Measurements from ENCODE around the gene RTL10. TPM values are rescaled to one million over a fixed set of nuclear protein-coding genes. Genes with fewer than 3 reads are reported as not detected.
A peak's percentile ranks its signal among the peaks of the same experiment; 100 is the strongest.

Gene RTL10
- total RNA-seq, 2 experiments from 2014 or later = 18.4 to 18.9 TPM

DNA sequence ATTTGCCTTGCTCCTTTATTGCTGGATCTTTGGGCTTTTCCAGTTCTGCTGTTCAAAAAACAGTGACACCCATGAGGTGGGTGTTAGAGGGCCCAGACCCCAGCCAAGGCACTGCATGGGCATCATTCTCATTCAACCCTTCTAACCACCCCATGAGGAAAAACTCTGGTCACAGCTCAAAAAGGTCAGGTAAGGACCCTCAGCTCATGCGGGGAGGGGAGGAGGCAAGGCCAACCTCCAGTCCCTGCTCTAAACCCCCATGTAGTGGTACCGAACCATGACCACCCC is 7.4 kb downstream of the RTL10 start:
- no peak for DNase-seq
- Mint-ChIP-seq H3K27me3 (no peaks in the 10 kb centered on the region), H3K4me3 (no peak overlapping the region), H3K4me1 (peaks cover 19% of the 10 kb centered on the region), H3K9me3 (no peaks in the 10 kb centered on the region), H3K27ac (no peak overlapping the region), H3K36me3 (peaks cover 15% of the 10 kb centered on the region)
- no peak for ATAC-seq (ENCODE audit: low read depth)
- POLR2A ChIA-PET = no interaction called here

DNA sequence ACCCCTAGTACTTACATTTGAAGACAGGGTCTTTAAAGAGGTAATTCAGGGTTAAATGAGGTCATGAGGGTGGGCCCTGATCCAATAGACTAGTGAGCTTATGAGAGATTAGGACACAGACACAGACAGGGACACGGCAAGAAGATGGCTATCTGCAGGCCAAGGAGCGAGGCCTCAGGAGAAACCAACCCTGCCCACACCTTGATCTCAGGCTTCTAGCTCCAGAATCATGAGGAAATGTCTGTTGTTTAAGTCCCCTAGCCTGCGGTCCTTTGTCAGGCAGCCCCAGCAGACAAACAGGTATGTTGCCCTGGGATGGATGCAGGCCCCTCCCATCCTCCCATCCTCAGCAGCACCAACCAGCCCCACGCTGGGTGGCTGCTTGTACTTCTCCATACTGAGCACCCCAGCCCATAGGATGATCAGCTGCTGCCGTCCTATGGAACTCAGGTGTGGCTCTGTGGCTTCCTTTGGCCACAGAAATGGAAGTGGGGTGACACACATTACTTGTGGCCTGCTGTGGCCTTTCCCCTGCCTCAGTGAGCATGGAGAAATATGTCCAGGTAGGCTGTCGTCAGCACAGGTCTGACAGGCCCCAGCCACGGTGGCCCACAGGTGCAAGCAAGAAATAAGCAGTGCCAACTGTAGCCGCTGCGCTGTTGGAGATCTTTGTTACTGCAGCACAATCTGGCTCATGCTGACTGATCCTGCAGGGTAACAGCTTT is 7.9 kb downstream of the RTL10 start:
- H3K9me3 Mint-ChIP-seq = no peaks in the 10 kb centered on the region
- H3K27ac Mint-ChIP-seq = no peak overlapping the region
- H3K27me3 Mint-ChIP-seq = no peaks in the 10 kb centered on the region
- H3K4me1 Mint-ChIP-seq = peaks cover 17% of the 10 kb centered on the region
- no peak for ATAC-seq (ENCODE audit: low read depth)
- no peak for DNase-seq
- H3K36me3 Mint-ChIP-seq = peaks cover 15% of the 10 kb centered on the region
- POLR2A ChIA-PET = no interaction called here
- H3K4me3 Mint-ChIP-seq = no peak overlapping the region

DNA sequence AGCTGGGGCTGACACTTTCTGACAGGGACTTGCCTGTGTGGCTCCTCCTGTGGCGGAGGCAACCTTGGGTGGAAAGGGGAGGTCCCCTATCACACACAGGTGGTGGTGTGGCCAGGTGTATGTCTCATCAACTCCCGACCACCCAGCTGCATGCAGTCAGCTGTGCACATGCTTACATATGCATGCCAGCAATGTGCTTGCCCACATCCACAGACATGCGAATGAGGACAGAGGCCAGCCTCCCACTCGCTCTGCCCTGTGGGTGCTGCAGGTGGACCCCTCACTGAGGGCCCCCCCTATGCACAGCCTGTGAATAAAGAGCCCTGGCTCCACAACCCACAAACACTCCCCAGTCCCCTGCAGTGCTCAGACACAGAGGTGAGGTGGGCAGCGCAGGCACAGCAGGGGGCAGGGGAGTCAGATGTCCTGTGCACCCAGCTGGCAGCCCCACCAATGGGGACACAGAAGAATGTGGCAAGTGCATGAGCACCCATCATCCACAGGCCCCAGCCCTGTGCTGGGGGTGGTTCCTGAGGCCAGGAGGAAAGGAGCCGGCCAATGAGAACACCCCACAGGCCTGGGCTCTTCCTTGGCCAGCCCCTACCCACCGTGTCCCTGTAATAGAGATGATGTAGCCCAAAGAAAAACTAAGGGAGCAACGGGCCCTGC is 9.5 kb downstream of the RTL10 start:
- no peak for DNase-seq
- H3K27ac Mint-ChIP-seq = peak overlapping the region; percentile 86
- POLR2A ChIA-PET = interaction anchor here (0.7 to 2.5 kb wide), 4 partner anchors 10 to 114 kb away, joined by 4 to 19 read pairs (median 6); partner anchors contain the start of genes GNB1L and RTL10
- H3K27me3 Mint-ChIP-seq = no peaks in the 10 kb centered on the region
- H3K4me3 Mint-ChIP-seq = peak overlapping the region; percentile 58
- H3K4me1 Mint-ChIP-seq = peaks cover 17% of the 10 kb centered on the region
- peaks cover 13% of the 10 kb centered on the region for H3K36me3 Mint-ChIP-seq
- ATAC-seq (ENCODE audit: low read depth) = peak; percentile 20
- no peaks in the 10 kb centered on the region for H3K9me3 Mint-ChIP-seq

- H3K4me3 Mint-ChIP-seq = peak overlapping the region; percentile 58
- POLR2A ChIA-PET = interaction anchor here (1.6 to 2.5 kb wide), 3 partner anchors 10 to 48 kb away, joined by 5 to 19 read pairs (median 6); partner anchors contain the start of genes GNB1L and RTL10
- H3K4me1 Mint-ChIP-seq = peaks cover 17% of the 10 kb centered on the region
Observed at GRCh38 chr22:19844377-19845053, 10.2 kb downstream of the RTL10 start.

GRCh38 chr22:19843857-19844376 is 10.8 kb downstream of the RTL10 start:
- Mint-ChIP-seq H3K27me3 (no peaks in the 10 kb centered on the region), H3K27ac (peak overlapping the region; percentile 86), H3K4me1 (peaks cover 17% of the 10 kb centered on the region), H3K36me3 (peaks cover 10% of the 10 kb centered on the region), H3K9me3 (no peaks in the 10 kb centered on the region), H3K4me3 (peak overlapping the region; percentile 58)
- no peak for DNase-seq
- POLR2A ChIA-PET = interaction anchor here (1.6 to 2.5 kb wide), 3 partner anchors 11 to 48 kb away, joined by 5 to 19 read pairs (median 6); partner anchors contain the start of genes GNB1L and RTL10
- ATAC-seq (ENCODE audit: low read depth) = no peak

More at GRCh38 chr22:19844377-19845053, 10.2 kb downstream of the RTL10 start:
- no peaks in the 10 kb centered on the region for H3K27me3 Mint-ChIP-seq
- peak overlapping the region; percentile 86 for H3K27ac Mint-ChIP-seq
- peak; percentile 55 for DNase-seq
- no peaks in the 10 kb centered on the region for H3K9me3 Mint-ChIP-seq
- peaks cover 10% of the 10 kb centered on the region for H3K36me3 Mint-ChIP-seq
- peak; percentile 84 for ATAC-seq (ENCODE audit: low read depth)

DNA sequence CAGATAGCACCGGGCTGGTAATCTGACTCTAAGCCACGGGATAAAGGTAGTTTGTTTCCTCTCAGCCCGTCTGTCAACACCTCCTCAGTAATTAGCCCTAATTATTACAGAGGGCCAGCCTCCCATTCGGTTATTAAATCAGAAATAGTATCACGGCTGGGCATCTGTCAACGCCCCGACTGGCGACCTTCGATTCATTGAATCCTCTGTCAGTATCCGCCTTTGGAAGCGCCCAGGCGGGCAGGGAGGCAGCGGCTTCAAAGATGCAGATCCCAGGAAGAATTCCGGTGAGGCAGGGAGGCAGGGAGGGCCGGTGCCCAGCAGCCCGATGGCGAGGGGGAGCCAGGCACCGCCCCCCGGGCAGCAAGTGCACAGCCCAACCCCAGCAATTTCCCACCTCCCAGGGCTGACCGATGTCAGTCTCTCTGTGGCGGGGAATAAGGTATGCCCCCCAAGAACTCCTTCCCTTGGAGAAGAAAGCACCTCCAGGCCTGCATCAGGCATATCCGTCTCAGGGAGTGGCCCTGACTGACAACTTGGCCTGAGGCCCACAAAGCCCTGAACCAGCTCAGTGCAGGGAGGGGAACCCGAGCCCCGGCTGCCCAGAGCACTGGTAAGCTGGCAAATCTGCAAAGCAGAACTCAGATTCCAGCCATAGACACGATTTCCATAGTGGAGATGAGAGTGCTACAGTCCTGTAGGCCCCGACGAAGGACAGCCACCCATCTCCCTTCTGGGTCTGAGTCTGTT is 11.4 kb downstream of the RTL10 start:
- peaks cover 10% of the 10 kb centered on the region for H3K36me3 Mint-ChIP-seq
- POLR2A ChIA-PET = interaction anchor here (1.1 to 2.1 kb wide), 2 partner anchors 49 kb away, joined by 3 to 6 read pairs; no protein-coding TSS in a partner anchor
- H3K4me1 Mint-ChIP-seq = peaks cover 14% of the 10 kb centered on the region
- peak overlapping the region; percentile 21 for H3K27ac Mint-ChIP-seq
- no peaks in the 10 kb centered on the region for H3K9me3 Mint-ChIP-seq
- no peaks in the 10 kb centered on the region for H3K27me3 Mint-ChIP-seq
- ATAC-seq (ENCODE audit: low read depth) (no peak), DNase-seq (no peak)
- no peak overlapping the region for H3K4me3 Mint-ChIP-seq

DNA sequence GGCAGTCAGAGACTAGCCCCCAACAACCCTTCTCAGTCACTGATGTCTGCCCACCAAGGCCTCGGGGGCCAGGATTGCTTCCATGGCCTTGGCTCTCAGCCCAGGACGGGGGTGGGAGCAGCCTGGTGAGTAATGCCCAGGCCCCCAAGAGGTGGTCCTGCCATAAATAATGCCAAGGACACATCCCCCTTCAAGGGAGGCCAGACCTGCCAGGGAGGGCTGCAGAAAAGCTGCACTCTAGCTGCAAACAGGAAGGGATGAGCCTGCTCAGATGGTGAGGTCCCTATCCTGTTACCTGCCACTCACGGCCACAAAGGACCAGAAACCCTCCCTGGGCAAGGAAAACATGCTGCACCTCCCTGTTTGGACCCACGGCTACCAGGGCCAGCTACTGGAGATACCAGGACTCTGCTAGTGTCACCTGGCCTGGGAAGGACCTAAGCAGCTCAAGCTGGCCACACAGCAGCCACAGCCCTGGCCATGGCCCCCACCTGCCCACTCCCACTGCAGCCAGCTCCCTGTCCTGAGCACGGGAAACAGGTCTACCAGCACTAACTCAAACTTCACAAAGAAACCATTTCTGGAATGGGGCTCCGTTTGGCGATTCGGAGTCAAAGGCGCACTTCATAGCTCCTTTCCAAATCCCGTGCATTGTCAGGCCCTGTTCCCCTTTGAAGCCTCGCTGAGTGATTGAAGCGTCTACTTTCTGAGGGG is 12.1 kb downstream of the RTL10 start:
- Mint-ChIP-seq H3K27me3 (no peaks in the 10 kb centered on the region), H3K4me3 (no peak overlapping the region), H3K27ac (no peak overlapping the region), H3K36me3 (peaks cover 4% of the 10 kb centered on the region), H3K4me1 (peaks cover 14% of the 10 kb centered on the region), H3K9me3 (no peaks in the 10 kb centered on the region)
- ATAC-seq (ENCODE audit: low read depth) = no peak
- DNase-seq = no peak
- POLR2A ChIA-PET = interaction anchor here (1.0 to 1.1 kb wide), 2 partner anchors 13 to 50 kb away, joined by 3 read pairs; no protein-coding TSS in a partner anchor

GRCh38 chr22:19841641-19842392 is 12.9 kb downstream of the RTL10 start:
- POLR2A ChIA-PET = interaction anchor here (1.0 to 1.1 kb wide), 2 partner anchors 14 to 50 kb away, joined by 3 read pairs; no protein-coding TSS in a partner anchor
- Mint-ChIP-seq H3K36me3 (no peaks in the 10 kb centered on the region), H3K27me3 (no peaks in the 10 kb centered on the region), H3K4me1 (peaks cover 14% of the 10 kb centered on the region), H3K4me3 (no peak overlapping the region), H3K27ac (no peak overlapping the region), H3K9me3 (no peaks in the 10 kb centered on the region)
- DNase-seq = no peak
- no peak for ATAC-seq (ENCODE audit: low read depth)

DNA sequence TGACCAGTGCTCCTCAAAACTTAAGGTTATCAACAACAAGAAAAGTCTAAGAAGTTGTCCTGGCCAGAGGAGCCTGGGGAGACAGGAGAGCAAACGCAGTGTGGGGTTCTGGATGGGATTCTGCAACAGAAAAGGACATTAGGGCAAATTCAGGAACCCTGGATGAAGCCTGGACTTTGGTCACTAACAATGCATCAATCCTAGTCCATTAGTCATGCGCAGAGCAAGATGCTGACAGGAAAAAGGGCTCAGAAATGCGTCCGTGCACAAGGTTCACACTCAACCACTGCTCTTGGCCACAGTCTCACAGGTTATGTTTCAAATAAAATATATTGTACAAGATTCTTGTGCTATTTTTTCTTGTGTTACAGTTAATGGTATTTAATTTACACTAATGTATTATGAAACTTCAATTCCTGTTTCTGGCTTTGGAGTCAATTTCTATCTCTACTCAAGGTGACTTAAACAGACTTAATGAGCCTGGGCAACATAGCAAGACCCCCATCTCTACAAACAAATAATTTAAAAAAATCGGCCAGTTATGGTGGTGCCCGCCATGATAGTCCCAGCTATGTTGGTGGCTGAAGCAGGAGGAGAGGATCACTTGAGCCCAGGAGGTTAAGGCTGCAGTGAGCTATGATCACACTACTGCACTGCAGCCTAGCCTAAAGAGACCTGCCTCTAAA is 13.6 kb downstream of the RTL10 start:
- ATAC-seq (ENCODE audit: low read depth) = no peak
- Mint-ChIP-seq H3K4me1 (peaks cover 14% of the 10 kb centered on the region), H3K27me3 (no peaks in the 10 kb centered on the region), H3K36me3 (no peaks in the 10 kb centered on the region), H3K9me3 (no peaks in the 10 kb centered on the region), H3K27ac (no peak overlapping the region), H3K4me3 (no peak overlapping the region)
- no peak for DNase-seq
- POLR2A ChIA-PET = no interaction called here

DNA sequence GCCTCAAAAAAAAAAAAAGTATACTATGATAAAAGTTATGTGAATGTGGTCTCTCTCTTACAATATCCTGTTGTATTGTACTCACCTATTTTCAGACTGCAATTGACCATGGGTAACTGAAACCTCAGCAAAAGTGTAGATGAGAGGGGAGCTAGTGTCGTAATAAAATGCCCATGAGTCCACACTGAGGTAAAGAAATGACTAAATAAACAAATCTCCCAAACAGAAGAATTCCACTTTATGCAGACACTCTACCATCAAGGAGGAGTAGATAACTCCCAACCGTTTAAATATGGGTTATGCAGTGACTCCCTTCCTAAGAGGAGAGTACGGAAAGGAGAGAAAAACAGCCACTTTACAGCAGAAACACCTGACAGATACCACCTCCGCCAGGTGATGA is 14.6 kb downstream of the RTL10 start:
- Mint-ChIP-seq H3K9me3 (no peaks in the 10 kb centered on the region), H3K27ac (no peak overlapping the region), H3K27me3 (no peaks in the 10 kb centered on the region), H3K4me3 (no peak overlapping the region), H3K36me3 (no peaks in the 10 kb centered on the region), H3K4me1 (peaks cover 10% of the 10 kb centered on the region)
- POLR2A ChIA-PET = no interaction called here
- ATAC-seq (ENCODE audit: low read depth) (no peak), DNase-seq (no peak)

GRCh38 chr22:19837915-19838314 is 16.8 kb downstream of the RTL10 start:
- no peak for ATAC-seq (ENCODE audit: low read depth)
- POLR2A ChIA-PET = no interaction called here
- H3K4me3 Mint-ChIP-seq = no peak overlapping the region
- no peaks in the 10 kb centered on the region for H3K9me3 Mint-ChIP-seq
- H3K36me3 Mint-ChIP-seq = no peaks in the 10 kb centered on the region
- no peak for DNase-seq
- peaks cover 3% of the 10 kb centered on the region for H3K4me1 Mint-ChIP-seq
- H3K27ac Mint-ChIP-seq = no peak overlapping the region
- H3K27me3 Mint-ChIP-seq = no peaks in the 10 kb centered on the region
